BLaER1 (cell line): ENCODE measurements around the gene TEX2.

Source experiments
- H3K27ac ChIP-seq: shearing (Covaris generic); formaldehyde crosslinking; 2 replicates; pipeline ENCODE4 v1.8.1; 2022
- H3K27me3 ChIP-seq: shearing (Covaris generic); formaldehyde crosslinking; 2 replicates; pipeline ENCODE4 v1.8.1; 2022
- H3K36me3 ChIP-seq: shearing (Covaris generic); formaldehyde crosslinking; 2 replicates; pipeline ENCODE4 v1.8.1; 2022
- H3K4me1 ChIP-seq: shearing (Covaris generic); formaldehyde crosslinking; 2 replicates; pipeline ENCODE4 v1.8.1; 2022
- H3K4me2 ChIP-seq: shearing (Covaris generic); formaldehyde crosslinking; 2 replicates; pipeline ENCODE4 v1.8.1; 2022
- H3K4me3 ChIP-seq: shearing (Covaris generic); formaldehyde crosslinking; 2 replicates; pipeline ENCODE4 v1.8.1; 2022
- H3K9ac ChIP-seq: shearing (Covaris generic); formaldehyde crosslinking; 2 replicates; pipeline ENCODE4 v1.8.1; 2022
- H3K9me3 ChIP-seq: shearing (Covaris generic); formaldehyde crosslinking; 2 replicates; pipeline ENCODE4 v1.8.1; 2022
- H4K20me1 ChIP-seq: shearing (Covaris generic); formaldehyde crosslinking; 2 replicates; pipeline ENCODE4 v1.8.1; 2022
- Cebpa-rat ChIP-seq: shearing (Covaris generic); IDR thresholded peaks from 2 replicates; pipeline ENCODE4 v1.8.1; 2022

Gene TEX2

DNA sequence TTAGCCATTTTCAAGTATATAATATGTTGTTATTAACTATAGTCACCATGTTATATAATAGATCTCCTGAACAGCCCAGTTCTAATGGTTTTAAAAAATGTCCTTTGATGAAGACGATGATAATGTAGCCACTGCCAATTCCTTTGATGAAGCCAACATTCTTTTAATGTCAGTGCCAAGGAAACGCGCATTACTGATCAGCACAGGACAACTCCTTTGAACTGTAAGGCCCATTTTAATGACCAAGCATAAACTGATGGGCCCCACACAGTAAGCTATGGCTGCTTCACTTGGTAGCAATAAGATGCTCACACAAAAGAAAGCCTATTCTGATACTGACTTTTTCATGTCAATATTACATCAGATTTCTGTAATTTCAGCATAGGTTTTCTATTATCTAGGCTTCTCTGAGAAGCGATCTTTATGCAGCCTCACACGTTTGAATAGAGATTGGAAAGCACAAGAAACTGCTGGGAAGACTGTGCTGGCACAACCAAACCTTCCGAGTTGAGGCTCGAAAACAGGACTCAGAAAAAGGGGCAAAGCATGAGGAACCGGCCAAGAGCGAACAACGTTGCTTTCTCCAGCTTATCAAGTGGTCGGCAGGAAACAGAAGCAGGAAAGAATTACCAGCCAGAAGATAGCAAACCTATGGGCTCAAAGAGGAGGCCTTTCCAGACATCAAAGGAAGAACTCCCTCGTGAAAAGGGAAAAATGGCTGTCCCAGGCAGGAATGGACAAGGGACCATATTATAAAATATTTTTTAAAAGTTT is 152.5 kb downstream of the TEX2 start:
- Histone ChIP-seq H3K4me2 (peak overlapping the region; percentile 0; the same call in 1 of the 2 replicates), H3K27me3 (no peaks in the 10 kb centered on the region), H4K20me1 (no peaks in the 10 kb centered on the region), H3K9me3 (no peaks in the 10 kb centered on the region), H3K4me1 (peaks cover 16% of the 10 kb centered on the region; the same call in 1 of the 2 replicates), H3K4me3 (no peak overlapping the region), H3K9ac (no peak overlapping the region), H3K27ac (no peak overlapping the region), H3K36me3 (no peaks in the 10 kb centered on the region)
- TF ChIP-seq Cebpa-rat, result no peak

DNA sequence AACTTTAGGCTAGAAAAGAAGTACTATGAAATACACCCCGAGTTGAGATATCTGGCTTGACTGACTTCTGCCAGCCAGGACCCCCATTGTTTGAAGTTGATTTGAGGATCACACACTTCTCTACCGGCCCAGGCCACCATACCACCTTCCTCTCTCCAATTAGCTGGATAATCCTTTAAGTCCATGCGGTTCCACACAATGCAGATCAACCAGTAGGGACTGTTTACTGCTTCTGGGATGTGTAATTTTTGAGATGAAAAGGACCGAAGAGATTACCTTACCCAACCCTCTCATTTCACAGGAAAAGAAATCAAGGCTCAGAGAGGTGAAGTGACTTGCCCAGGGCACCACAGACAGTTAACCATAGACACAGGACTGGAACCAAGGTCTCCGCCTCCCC is 153.7 kb downstream of the TEX2 start:
- Histone ChIP-seq H3K4me2 (no peak overlapping the region), H3K27me3 (no peaks in the 10 kb centered on the region), H4K20me1 (no peaks in the 10 kb centered on the region), H3K9ac (no peak overlapping the region), H3K4me1 (peaks cover 16% of the 10 kb centered on the region; the same call in 1 of the 2 replicates), H3K4me3 (no peak overlapping the region), H3K36me3 (no peaks in the 10 kb centered on the region), H3K27ac (no peak overlapping the region), H3K9me3 (no peaks in the 10 kb centered on the region)
- no peak for TF ChIP-seq Cebpa-rat

DNA sequence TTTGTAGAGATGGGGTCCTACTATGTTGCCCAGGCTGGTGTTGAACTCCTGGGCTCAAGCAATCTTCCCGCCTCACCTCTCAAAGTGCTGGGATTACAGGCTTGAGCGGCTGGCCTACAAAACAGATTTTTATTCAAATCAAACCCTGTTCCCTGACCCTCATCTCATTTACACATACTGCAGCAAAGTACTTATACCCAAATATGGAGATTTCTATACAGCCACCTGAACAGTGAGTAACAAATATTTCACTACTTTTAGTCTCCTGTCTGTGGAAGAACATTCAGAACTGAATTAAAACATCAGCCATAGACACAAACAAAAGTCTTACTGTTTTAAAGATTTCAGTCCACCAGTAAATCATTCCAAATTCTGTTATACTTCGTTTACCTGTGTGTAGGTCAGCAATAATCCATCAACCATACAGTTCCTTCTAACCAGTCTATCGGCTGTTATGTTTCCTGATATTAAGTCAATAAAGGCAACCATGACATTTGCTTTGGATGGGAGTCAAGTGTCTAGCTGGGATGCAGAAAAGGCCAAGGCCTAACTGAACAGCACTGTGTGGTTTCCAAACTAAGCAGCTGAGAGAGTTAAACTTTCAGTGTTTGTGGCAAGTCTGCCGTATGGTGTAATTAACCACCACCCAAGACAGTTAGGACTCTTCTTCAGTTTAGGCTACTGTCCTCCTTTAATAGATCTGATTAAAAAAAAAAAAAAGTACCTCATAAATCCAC is 155.4 kb downstream of the TEX2 start:
- no peak overlapping the region for H3K9ac ChIP-seq
- no peaks in the 10 kb centered on the region for H3K36me3 ChIP-seq
- peaks cover 26% of the 10 kb centered on the region for H3K4me1 ChIP-seq
- H3K27me3 ChIP-seq, result no peaks in the 10 kb centered on the region
- no peaks in the 10 kb centered on the region for H4K20me1 ChIP-seq
- no peak for TF ChIP-seq Cebpa-rat
- no peak overlapping the region for H3K27ac ChIP-seq
- H3K4me3 ChIP-seq, result no peak overlapping the region
- H3K9me3 ChIP-seq, result no peaks in the 10 kb centered on the region
- H3K4me2 ChIP-seq, result no peak overlapping the region

DNA sequence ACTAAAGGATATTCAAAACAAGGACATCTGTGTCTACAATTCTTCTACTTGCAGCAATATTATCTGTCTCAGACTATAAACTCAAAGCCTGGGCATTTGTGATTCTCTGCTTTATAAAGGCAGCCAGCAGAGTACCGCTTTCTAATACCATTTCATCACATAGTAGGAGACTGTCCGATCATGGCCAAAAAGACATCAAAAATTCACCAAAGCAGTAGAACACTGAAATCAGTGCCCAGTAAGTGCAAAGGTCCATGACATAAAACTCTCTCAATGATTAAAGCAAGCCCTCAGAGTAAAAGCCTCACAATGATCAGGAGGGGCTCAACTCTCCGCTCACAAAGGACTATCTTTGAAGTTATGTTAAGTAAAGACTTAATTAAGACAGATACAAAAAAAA is 156.1 kb downstream of the TEX2 start:
- no peaks in the 10 kb centered on the region for H4K20me1 ChIP-seq
- TF ChIP-seq Cebpa-rat, result no peak
- no peaks in the 10 kb centered on the region for H3K27me3 ChIP-seq
- no peaks in the 10 kb centered on the region for H3K9me3 ChIP-seq
- no peak overlapping the region for H3K4me2 ChIP-seq
- peaks cover 19% of the 10 kb centered on the region for H3K4me1 ChIP-seq
- H3K9ac ChIP-seq, result no peak overlapping the region
- H3K27ac ChIP-seq, result no peak overlapping the region
- H3K36me3 ChIP-seq, result no peaks in the 10 kb centered on the region
- no peak overlapping the region for H3K4me3 ChIP-seq

DNA sequence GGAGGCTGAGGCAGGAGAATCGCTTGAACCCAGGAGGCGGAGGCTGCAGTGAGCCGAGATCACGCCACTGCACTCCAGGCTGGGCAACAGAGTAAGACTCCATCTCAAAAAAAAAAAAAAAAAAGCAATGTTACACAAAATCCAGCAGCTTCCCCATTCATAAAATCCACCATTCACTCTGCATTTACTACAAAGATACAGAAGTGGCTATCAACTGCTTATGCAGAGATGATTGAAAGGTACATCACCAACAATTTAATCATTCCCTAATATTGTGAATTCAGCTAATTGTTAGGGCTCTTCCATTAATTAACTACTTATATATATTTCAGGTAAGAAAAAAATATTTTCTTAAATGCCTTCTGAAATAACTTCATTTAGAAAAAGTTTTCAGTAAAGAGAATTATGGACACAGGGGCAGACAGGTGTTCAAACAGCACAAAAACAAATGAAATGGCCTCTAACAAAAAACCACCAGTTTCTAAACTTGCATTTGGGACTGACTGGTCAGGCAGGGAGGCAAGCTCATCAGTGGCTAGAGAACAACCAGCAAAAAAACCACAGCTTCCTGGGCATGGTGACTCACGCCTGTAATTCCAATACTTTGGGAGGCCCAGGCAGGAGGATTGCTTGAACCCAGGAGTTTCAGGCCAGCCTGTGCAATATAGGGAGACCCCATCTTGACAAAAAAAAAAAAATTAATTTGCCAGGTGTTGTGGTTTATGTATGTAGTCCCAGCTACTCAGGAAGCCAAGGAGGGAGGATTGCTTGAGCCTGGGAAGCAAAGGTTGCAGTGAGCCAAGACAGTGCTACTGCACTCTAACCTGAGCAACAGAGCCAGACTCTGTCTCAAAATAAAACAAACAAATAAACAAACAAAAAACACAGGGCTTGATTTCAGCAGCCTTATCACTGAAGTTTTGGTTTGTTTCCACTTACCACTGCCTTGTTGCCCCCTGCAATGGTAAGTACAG is 159.4 kb downstream of the TEX2 start:
- H3K4me1 ChIP-seq, result peaks cover 10% of the 10 kb centered on the region
- H3K27ac ChIP-seq, result no peak overlapping the region
- H3K9me3 ChIP-seq, result no peaks in the 10 kb centered on the region
- H4K20me1 ChIP-seq, result no peaks in the 10 kb centered on the region
- no peaks in the 10 kb centered on the region for H3K36me3 ChIP-seq
- no peaks in the 10 kb centered on the region for H3K27me3 ChIP-seq
- peak overlapping the region; percentile 38 for H3K4me2 ChIP-seq
- no peak for TF ChIP-seq Cebpa-rat
- no peak overlapping the region for H3K4me3 ChIP-seq
- H3K9ac ChIP-seq, result no peak overlapping the region

DNA sequence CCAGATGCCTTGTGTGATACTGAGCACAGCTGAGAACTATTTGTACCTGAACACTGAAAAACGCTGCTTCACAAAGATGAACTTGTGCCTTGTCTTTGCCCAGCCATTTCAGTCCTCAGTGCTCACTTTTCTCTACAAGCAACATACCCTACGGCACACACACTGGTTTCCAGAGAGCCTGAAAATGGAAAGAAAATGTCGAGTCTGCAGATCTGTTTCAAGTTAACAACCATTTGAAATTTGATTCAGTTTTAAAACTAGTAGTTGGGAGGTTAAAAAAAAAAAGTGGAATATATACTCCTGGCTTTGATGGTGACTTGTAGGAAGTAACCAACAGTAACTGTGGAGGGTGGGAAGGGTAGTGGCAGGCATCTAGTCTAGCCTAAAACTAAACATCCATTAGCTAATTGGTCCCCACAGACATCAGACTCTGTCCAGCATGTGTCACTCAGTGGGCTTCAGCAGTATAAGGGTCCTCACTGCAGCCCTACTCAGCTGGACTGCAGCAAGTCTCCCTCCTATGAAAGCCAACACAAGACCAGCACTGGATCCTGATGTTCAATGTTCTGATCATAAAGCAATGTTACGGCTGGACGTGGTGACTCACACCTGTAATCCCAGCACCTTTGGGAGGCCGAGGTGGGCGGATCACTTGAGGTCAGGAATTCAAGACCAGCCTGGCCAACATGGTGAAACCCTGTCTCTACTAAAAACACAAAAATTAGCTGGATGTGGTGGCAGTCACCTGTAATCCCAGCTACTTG is 160.3 kb downstream of the TEX2 start:
- Histone ChIP-seq H3K4me3 (no peak overlapping the region), H3K4me1 (peaks cover 15% of the 10 kb centered on the region), H3K9ac (no peak overlapping the region), H3K27ac (no peak overlapping the region), H3K36me3 (no peaks in the 10 kb centered on the region), H3K4me2 (no peak overlapping the region), H3K27me3 (no peaks in the 10 kb centered on the region), H3K9me3 (no peaks in the 10 kb centered on the region), H4K20me1 (no peaks in the 10 kb centered on the region)
- no peak for TF ChIP-seq Cebpa-rat

DNA sequence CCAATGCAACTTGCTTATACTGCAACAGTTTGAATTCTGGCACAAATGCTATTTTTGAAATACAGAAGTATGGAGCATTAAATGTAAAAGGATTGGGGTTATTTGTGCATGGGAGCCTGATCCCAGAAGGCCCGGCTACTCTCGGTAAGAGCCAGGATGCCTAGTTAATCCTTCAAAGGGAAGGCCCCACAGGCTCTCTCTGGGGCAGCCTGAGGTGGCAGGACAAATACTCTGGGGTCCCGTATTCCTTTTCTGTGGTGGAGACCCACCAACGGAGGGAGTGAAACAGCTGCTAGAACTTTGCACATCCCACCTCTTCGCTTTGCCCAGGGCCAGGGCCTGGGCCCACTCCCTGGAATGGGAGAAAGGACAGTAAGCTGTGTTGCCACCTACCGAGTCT is 163.5 kb downstream of the TEX2 start:
- Histone ChIP-seq H3K4me3 (no peak overlapping the region), H3K4me2 (no peak overlapping the region), H3K27ac (no peak overlapping the region), H3K9ac (no peak overlapping the region), H3K36me3 (peaks cover 14% of the 10 kb centered on the region; the same call in 1 of the 2 replicates), H3K27me3 (no peaks in the 10 kb centered on the region), H3K4me1 (peaks cover 31% of the 10 kb centered on the region), H4K20me1 (no peaks in the 10 kb centered on the region), H3K9me3 (peaks cover 3% of the 10 kb centered on the region; the same call in 1 of the 2 replicates)
- no peak for TF ChIP-seq Cebpa-rat
